Activated naive CD4-positive, alpha-beta T cell treated with Interleukin-2 at 50 U/mL for 16 hours (primary cell): Measurements from ENCODE around the gene RCAN2.

Source experiments
- DNase-seq: peaks from one replicate; pipeline ENCODE4 v3.0.0-alpha.2; 2020

RCAN2 gene

DNA sequence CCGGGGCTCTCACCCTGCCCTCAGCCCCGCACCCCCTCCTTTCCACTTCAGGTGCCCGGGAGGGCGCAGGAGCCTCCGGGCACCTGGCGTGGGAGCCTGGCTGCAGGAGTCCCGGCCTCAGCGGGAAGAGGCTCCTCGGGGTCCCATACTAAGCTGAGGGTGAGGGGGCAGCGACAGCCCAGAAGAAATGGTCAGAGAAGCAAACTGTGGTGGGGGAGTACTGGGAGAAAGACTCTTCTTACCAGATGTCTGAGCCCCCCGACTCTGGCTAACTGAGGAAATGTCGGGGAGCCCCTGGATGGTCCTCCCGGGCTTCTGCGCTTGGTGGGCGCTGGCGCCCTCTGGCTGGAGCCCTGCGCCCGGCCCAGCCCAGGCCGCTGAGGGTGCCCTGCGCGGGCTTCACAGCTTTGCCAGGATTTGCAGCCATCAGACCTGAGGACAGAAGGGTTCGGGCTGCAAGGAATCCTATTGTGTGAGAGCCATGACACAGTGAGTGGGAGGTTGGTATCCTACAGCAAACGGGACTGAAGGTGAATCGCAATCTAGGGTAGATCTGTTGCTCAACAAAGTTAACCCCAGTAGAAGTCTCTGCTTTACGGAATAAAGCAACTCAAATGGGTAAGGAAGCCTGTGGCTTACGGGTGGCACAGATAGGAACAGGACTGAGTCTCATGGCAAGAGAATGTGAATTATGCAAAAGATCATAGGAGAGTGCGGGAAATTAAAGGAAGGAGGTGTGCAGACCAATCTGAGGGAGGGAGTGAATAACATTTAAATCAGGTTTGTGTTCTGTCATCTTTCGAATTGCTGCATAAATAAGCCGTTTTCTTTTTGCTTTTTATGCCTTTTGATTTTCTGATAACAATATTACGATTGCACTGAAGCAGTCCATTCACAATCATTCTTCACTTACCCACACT lies 639 bp upstream of the RCAN2 start:
- peak; percentile 2 for DNase-seq

DNA sequence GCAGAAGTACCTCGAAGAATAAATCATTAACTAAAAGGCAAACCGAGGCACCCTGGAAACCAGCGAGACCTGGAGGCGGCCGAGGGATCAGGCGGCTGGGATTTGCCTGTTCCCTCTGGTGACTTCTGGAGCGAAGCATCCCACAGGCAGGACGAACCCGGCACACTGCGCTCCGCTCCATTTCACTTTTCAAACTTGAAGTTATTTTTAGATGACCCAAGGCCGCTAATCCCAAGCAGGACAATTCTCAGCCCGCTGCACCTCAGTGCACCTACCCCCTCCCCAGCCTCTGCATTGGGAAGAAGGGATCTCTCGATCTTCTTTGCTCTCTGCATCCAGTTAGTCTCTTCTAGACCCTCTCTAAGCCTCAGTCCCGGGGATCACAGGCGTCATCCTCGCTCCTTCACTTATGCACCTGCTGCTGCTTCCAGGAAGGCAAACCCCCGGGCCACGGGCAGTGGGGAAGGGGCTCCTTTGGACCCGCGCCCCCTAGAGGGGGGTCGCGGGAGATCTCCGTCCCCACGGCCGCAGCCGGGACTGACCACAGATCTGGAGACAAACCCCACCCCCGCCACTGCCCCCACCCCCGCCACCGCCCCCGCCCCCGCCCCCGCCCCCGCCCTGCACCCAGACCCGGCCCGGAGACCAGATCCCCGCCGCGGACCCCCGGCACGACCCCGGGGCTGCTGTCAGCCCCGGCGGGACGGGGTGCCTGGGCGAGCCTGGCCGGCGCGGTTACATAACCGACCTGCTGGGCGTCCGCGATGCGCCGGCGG lies 636 bp downstream of the RCAN2 start:
- no peak for DNase-seq

DNA sequence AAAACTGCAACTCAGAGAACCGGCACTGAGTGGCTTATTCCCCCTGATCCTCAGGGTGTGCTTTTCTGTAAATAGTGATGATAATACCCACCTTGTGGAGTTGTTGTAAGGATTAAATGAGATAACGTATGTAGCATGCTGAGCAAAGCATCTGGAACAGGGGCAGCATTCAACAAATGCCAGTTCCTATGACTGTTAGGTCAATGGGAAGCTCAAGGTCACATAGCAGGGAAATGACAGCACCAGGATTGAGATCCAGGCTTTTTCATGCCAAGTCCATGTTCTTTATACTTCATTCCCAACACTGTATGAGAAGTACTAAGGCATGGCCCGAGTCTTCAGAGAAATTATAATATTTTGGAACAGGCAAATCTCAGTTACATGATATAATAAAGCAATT lies 5.1 kb downstream of the RCAN2 start:
- no peak for DNase-seq

DNA sequence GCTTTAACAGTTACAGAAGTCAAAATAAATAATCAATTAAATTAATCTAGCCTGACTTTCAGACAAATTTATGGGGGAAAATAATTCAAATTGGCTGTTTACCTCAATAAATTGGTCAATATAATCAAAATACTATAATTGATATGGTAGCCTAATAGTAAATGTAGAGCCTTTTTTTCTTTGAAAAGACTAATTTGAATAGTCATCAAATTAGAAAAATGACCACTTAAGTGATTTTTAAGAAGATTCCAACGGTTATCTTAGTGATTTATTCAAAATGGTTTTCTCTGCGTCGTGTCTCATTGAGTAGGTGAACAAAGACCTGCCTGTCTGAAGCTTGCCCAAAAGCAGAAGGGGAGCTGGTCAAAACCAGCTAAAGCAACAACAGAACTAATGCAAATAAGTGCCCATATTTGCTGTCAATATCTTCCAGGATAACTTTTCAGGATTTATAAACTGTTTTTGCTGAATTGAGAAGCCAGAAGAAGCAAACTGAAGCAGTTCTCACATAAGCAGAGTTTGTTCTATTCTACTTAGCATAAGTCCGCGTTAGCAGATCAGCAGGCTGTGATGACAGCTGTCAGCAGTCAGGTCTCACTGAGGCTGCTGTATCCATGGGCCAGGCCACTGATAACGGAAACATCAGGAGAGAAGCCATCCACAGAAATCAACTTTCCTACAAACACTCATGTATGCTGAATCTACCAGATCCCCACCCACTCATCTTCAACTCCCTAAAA lies 7.0 kb downstream of the RCAN2 start:
- DNase-seq, result no peak

DNA sequence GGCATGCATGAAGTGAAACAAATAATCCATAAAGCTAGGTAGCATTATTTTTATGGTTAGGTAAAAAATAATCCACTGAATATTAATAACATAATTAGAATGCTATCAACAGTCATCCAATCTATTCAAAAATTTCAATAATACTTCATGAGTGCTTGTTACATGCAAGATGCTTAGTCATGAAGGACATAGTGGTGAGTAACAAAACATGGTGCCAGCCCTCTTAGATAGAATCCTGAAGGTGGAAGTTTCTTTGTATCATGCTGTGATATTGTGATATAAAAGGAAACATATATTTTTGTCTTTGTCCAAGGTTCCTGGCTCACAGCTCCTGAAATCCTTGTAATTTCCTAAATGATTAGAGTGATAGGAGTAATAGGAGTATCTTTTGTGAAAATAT lies 14.9 kb downstream of the RCAN2 start:
- DNase-seq, result no peak

DNA sequence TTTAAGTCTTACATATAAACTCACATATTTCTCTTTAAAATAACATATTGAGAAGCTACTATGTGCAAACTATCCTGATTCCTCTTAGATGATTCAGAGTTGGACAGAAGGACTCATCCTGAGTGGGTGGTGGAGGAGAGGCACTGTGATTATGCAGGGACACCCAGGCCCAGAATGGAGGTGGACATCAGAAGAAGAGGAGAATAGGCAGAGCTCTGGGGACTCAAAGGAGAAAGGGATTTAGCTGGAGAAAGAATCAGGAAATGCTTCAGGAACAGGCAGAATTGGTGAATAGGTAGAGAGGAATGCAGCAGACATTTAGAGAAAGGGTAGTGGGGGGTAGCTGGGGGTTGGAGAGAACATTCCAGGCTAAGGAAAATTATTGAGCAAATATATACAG lies 17.4 kb downstream of the RCAN2 start:
- DNase-seq, result no peak

DNA sequence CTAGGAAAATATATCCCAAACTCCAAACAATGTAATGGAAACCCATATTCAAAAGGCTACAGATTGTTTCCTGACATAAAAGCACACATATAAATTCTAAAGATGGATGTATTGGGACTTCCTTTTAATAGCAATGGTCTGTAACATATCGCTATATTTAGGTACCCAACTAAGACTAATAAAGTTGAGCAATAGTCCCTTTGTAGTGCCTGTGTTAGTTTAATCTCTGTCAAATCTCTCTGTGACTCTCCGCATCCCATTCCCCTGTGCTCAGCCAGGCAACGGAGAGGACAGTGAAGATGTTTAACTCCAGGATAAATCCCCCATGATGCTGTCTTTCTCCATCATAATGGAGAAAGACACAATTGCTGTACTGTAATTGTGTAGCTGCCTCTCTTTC lies 19.0 kb downstream of the RCAN2 start:
- DNase-seq, result no peak

DNA sequence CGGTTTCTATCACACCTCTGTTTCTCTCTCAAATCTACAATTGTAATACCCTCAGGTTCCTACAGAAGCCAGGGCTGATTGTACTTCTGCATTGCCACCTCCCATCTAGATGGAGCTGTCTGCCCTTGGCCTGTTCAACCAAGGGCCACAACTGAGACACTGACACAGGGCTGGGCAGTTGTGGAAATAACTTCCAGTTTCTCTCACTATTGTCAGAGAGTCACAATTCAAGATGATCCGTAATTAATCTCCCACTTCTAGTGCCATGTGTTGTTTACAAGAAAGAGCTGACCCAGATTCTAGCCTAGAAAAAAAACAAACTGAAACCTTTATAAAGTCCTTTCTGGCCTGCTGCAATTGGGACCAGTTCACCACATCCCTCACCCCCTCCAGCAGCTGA lies 22.2 kb downstream of the RCAN2 start:
- no peak for DNase-seq

DNA sequence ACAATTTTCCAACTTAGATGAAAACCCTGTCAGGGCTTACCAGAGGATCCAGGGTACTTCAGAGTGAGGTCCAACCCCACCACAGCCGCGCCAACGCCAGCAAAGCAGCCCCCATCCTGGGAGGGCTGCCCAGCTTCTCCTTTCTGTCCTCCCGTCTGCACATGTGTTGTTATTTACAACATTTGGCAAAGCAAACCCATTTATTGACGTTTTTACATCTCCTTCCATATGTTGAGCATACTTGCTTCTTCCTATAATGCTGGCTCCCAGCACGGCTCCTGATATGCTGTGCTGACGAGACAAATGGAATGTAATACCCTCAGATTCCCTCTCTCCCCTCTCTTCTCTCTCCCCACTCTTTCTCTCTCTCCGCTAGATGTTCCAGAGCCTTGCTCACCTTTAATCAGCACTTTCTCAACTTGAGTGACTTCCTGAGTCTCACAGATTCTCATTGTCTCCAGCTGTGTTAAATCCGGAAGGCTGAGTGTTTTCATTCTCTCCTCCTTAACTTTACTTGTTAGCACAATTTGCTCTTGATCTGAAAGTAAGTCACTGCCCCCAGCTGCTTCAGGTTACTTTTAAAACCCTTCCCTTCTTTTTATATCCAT lies 22.7 kb downstream of the RCAN2 start:
- no peak for DNase-seq

DNA sequence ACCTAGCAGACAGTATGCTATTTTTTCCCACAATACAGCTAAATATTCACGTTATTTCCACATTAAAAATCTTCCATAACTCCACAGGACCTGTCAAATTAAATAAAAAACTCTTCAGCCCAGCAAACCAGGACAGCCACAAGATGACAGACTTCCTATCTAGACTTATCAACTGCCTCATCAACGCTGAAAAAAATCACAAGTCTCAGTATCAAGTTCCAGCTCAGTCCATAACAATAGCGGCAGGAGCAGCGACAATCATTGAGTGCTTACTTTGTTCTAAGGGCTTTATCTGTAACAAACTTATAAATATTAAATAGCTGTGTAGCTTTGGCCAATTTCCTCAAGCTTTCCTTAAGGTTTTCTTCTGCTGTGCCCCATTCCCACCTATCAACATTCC lies 24.7 kb downstream of the RCAN2 start:
- DNase-seq, result no peak

DNA sequence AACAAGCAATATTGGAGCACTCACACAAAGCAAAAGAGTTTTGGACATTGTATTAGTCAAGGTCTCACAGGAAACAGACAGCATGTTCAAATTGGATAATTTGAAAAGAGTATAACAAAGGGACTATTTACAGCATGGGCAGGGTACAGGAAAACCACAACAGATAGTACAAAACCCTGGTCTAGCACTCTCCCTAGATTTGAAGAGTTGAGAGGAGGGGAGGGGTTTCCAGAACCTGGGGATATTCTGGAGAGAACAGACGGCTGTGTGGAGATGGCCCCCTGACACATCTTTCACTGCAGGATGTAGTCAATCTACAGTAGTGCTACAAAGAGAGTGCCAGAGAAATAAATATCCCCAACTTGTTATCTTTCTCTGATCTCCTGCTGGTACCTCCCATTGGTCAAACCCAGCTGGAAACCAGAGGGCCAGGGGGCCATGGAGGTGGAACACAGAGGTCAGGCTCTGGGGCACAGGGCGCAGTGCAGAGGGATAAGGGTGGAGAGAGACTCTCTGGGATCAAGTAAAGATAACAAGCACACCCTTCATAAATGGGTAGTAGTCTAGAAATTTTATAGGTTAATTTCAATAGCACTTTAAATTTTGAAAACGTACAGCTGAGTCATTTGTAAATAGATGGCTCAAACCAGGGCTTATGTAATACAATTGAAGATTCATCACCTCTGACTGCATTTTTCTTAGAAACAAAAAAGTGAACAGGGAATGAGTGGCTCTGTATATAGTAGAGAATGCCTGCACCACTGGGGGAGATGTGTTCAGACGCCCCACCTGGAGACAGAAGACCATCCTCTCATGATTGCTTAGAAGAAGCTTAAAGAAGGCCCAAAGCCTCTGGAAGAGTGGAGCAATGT lies 25.7 kb downstream of the RCAN2 start:
- DNase-seq, result no peak

DNA sequence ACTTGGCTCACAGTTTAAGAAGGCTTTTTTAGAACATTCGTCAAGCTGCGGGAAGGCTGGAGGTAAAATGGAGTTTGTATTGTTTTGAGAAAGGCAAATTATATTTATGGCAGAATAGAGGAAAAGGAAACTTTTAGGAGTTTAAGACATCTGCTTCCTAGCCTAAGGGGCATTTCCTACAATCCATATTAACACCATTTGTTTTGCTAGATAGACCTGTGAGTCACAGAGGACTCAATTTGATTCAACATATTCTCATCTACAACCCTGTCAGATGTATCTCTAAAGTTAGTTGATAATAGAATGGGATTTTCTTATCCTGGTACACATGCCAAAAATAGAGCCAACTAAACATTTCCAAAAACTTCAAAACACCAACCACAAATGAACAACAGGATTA lies 35.0 kb downstream of the RCAN2 start:
- DNase-seq, result no peak

DNA sequence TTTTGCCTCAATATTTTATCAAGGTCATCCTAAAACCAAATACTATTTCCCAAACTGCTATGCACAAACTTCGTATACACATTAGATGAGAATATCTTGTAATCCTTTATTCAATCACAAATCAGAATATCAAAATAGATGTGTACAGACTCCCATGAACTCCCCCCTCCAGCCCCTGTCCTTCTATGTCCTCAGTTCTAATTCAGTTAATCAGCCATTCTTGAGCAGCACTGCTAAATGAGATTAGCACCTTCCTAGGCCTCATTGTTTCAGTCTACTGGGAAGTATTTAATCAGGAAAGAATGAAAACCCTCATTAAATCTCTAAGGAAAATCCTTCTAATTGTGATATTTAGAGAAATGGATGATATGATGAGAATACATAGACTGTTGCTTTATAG lies 36.6 kb downstream of the RCAN2 start:
- DNase-seq, result no peak

DNA sequence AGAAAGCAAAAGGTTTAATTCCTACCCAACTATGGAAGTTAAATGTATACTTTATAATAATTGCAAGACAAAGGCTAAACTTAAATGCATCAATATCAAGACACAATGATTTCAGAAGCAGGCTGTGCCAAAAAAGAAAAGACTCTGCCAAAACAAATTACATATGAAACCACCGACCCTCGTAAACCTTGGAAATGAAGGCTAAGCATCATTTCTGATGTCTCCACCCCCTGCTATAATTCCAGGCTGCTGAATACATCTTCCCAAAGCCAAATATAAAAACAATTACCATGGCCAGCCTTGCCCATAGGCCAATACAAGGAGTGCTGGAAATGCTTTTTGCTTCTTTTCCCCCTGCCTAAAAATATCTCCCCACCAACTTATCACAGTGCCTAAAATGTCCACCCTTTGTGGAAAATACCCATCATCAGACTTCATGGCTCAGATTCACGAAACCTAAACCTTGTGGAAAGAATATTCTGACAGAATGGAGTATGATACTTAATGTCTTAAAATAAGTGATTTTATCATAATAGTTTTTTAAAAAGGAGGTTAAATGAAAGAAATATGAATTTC lies 37.4 kb downstream of the RCAN2 start:
- no peak for DNase-seq

DNA sequence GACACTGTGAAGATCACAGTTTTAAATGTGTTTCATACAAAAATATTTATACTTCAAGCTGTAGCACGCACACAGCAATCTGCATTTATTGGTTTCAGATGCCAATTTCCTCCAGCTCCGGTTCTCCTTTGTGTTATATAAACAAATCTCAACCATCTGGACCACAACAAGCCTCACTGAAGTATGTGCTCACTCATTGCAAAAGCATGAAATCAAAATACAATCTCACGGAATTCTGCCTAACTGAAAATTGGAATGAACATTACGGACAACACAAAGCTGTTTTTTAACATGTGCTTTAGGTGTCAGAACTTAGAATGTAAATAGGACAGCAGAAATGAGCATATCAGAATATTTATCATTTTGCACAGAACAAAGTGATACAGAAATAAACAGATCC lies 38.0 kb downstream of the RCAN2 start:
- no peak for DNase-seq

DNA sequence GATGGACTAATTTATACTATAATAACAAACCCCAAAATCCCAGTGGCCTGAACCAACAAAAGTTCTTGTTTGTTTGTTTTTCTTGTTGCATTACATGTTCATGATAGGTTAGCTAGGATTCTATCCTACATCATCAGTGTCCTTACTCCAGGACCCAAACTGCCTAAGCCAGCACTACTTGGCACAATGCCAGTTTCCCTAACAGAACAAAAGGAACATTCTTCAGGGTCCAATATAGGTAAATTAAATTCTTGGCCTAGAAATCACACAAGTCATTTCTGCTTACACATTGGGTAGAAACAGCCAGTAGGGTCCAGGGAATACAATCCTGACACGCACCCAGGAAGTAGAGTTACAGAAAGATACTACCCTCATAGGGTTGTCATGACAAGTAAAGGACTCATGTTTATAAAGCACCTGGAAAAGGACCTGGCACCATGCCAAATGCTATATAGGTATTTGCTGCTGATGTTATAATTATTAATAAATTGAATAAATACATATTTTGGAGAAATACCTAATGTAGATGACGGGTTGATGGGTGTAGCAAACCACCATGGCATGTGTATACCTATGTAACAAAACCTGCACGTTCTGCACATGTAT lies 38.8 kb downstream of the RCAN2 start:
- DNase-seq, result no peak

DNA sequence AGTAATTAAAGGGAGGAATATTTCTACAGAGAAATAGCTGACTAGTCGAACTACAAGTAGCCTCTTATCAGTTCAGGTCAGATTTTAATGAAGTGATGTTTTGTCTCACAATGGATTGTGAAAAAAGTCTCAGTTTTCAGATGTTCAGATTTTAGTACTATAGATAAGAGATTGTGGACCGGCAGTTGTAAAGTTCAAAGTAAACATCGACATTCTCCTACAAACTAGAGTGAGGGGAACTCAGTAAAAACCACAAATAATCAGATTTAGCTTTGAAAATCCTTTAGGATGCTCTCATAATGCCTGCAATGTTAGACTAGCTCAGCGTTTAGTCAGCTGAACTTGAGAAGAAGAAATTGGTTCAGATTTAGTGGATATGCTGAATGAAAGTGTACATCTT lies 39.9 kb downstream of the RCAN2 start:
- no peak for DNase-seq

DNA sequence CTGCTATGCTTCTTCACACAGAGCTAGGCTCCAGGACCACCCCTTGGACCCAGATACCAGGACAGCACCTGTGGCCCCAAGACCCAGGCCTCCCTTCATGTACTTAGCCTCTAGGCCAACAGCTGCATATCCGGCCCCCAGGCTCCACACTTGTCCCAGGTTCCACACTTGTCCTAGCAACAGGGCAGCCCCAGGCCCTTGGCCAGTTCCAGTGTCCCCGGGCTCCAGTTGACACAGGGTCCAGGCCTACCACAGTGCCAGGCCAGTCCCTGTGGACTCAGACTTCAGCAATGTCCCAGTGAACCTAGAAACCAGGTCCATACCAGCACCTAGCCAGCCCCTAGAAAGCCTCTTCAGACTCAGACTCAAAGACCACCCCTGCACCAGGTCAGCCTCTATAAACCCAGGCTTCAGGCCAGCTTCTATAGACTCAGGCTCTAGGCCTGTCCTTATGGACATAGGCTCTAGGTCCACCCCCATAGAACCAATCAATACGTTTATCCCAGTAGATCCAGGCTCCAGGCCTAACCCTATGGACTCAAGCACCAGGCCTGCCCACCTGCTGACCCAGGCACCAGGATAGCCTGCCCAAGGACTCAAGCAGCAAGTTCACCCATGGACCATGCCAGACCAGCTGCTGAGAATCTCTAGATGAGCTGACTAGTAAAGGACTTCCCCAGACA lies 46.3 kb downstream of the RCAN2 start:
- no peak for DNase-seq

DNA sequence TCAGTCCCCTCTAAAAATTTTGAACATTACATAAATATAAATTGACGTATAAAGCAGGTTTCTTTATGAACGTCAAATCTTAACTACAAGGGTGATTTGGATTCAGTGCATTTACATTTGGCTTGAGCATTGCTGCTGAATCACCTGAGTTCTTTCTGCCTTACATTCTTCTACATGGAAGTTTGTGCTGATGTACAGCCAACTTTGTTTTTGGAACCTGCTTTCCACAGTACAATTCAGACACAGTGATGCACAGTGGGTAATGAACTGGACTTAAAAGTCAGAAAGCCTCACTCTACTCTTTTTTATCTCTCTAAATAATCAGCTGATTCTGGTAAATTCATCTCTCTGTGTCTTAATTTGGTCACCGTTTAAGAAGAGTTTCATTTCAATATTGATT lies 47.6 kb downstream of the RCAN2 start:
- no peak for DNase-seq

DNA sequence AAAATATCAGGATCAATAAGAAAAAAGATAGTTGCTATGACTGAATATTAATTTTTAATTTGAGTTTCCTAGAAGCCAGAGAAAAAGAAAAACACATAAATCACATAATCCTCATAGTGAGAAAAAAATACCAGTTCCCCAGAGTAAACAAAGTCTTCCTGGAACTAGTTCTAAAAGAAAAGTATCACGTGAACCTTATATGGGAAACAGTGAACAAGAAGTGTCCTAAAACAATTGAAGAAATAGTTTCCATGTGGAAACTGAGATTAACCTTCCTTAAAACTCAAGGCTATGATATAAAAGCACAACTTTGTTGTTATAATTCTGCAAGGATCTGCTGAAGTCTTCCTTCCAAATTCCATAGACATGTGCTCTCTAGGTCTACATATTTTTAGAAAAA lies 50.6 kb downstream of the RCAN2 start:
- no peak for DNase-seq

DNA sequence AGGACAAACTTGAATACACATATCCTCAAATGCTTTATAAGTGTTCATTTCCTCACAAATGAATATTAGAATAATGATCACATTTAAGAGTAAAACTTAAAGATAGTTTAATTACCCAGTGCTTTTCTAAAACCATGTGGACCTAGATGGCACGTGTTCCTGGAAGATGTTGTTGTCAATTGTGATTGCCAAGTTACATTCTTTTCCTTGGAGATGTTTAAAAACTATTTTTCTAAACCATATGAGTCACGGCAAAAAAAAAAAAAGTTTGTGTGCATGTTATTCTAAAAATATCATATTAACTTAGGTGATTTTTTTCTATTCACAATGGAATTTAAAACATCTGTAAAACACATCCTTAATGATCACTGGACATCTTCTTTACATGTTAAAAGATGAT lies 51.1 kb downstream of the RCAN2 start:
- DNase-seq, result no peak
